Stimulated activated CD8-positive, alpha-beta memory T cell treated with anti-CD3 and anti-CD28 coated beads, Interleukin-15, amount 100 ng/mL, for 1 hour (primary cell): ENCODE data around the gene HDAC5.
"Not testable (repeated sequence)": the region's sequence is repeated elsewhere in the genome, so short reads cannot be mapped to it uniquely, and the experiment has no call there.

Source experiments
- DNase-seq: peaks from one replicate; pipeline ENCODE4 v3.0.0-alpha.2; 2020; ENCODE audit warnings: low read depth

Gene HDAC5

DNA sequence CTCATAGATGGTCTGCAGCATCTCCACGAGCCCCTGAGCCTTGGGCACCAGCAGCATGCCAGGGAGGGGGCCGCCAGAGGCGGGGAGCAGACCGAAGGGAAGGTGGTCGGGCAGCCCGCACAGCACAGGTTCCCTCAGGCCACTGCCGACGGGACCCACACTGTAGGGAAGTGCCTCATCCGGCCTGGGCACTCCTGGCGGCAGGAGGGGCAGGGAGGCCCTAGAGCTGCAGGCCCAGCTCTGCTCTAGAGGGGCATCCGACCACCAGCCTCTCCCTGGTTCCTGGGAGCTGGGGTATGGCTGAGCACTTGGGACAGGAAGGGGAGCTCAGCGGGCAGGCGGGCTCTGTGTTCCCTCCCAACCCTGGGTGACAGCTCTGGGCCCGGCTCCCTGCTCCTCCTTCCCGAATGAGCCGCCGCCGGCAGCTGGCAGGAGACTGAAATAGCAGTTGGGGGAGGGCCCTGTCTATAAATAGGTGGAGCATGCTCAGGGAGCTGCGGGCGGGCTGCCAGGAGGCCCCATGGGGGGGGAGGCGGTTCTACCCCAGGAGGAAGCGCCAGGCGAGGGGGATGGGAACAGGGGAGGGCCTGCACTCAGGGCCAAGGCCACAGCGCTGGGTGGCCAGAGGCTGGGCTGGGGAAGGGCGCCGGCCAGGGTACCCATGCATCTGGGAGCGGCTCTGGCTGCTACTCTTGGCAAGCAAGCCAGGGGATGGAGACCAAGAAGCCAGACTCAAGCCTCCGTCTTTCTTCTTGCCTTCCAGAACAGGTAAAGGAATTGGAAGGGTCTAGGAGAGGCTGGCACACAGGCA is 12.4 kb downstream of the HDAC5 start:
- DNase-seq = no peak

- DNase-seq = no peak
These were observed 13.3 kb downstream of the HDAC5 start for GRCh38 chr17:44110011-44110686.

GRCh38 chr17:44109312-44109630 is 14.2 kb downstream of the HDAC5 start:
- no peak for DNase-seq

DNA sequence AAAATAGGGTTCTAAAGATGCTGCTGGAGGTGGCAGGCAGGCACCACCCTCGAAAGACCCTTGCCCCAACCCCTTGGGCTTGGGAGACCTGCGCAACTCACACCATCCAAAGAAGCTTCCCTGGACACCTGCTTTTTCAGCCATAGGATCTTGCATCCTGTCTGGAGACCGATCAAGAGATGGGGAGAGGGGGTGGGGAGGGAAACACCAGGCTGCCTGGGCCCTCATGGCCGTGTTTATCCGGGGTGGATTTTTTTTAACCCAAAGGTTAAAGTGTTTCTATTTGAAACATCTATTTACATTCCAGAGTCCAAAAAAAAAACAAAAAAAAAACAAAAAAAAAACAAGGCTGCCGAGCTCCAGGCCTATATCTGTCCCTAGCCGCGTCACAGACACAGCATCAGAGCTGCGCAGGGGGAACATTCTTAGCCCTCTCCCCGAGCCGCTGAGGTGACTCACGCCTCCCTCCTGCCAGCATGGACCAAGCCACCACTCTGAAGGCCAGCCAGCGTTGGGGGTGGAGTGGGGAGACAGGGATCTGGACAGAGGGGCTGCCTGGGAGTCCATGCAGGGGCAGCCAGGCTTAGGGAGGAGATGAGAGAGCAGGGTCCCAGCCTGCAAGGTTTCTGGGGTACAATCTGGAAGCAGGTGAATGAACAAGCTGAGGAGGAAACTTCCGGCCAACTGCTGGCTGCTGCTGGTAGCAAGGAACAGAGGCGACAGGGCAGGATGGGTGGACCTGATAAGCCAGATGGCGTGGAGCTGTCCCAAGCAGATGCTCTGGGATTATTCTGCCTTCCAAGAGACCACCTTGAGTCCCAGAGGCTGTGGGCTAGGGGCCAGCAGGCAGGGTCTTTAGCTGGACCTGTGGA is 14.8 kb downstream of the HDAC5 start:
- no peak for DNase-seq

GRCh38 chr17:44106801-44107200 is 16.6 kb downstream of the HDAC5 start:
- no peak for DNase-seq

GRCh38 chr17:44105941-44106340 is 17.5 kb downstream of the HDAC5 start:
- DNase-seq = no peak

DNA sequence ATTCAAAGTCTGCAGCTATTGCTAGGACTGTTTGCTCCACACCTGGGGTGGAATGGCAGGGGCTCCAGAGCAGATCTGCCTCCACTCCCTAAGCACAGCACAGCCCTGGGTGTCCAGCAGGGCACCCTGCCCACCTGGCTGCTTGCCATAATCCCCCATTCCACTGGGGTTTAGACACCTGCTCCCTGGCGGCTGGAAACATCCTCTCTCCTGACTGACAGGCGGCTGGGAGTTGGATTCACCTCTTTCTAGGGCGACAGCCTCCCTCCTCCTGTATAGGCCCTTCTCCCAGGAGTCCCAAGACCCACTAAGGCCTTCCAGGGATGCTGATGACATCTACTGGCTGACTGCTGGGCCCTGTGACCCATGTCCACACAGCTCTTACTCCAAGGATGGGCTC is 18.0 kb downstream of the HDAC5 start:
- no peak for DNase-seq

- DNase-seq = no peak
These were observed 20.4 kb downstream of the HDAC5 start for GRCh38 chr17:44102849-44103622.

GRCh38 chr17:44101858-44102257 is 21.6 kb downstream of the HDAC5 start:
- DNase-seq = not testable (repeated sequence)

GRCh38 chr17:44097110-44097958 is 26.1 kb downstream of the HDAC5 start:
- DNase-seq = no peak

DNA sequence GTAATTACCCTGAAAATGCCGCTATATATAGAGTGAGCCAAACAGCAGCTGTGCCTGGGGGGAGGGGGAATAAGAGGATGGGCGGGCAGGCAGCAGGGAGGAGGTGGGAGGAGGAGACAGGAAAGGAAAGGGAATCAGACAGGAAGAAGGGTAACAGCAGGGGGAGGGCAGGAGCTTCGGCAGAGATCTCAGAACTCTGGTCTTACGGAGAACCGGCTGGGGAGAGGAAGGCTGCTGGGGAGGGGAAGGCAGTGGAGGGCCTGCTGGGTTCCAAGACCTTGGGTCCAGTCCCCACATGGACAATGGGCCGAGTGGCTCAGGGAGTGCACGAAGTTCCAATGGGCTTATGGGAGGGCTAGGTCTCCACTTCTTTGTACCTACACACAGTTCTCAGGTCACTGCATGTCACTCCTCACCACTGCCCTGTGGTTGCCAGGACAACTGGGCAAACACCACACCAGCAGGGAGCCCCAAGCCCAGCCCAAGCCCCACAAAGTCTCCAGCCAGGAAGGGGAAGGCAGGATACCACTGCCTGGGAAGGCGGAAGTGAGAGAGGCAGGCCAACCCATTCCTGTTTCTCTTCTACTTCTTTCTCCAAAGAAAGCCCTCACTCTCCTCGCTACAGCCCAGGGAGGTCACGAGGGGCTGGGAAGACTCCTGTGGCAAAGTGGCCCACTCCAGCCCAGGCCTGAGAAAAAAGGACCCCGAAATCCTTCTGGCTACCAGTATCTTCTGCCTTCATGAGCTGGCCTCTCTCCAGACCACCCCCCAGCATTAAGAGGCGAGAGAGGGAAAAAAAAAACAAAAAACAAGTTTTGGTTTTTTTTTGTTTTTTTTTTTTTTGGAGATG is 27.6 kb downstream of the HDAC5 start:
- no peak for DNase-seq

GRCh38 chr17:44095388-44095646 is 28.1 kb downstream of the HDAC5 start:
- no peak for DNase-seq

DNA sequence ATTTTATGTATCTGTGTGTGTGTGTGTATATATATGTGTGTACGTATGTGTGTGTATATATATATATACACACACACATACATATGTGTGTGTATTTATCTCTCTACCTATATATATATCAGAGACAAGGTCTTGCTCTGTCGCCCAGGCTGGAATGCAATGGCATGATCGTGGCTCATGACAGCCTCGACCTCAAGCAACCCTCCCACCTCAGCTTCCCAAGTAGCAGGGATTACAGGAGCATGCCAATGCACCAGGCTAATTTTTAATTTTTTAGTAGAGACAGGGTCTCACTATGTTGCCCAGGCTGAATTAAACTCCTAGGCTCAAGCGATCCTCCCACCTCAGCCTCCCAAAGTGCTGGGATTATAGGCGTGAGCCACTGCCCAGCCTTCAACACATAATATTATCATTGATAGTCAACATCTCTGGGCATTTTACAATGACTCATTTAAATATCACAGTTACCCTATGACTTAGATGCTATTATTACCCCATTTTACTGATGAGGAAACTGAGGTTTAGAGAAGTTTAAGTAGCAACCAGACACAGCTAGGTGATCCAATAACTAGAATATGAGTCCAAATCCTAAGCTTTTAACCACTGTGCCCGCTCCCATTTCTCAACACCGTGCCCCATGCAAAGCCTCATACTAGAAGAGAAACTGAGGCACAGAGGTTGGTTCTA is 28.6 kb downstream of the HDAC5 start:
- DNase-seq = no peak

DNA sequence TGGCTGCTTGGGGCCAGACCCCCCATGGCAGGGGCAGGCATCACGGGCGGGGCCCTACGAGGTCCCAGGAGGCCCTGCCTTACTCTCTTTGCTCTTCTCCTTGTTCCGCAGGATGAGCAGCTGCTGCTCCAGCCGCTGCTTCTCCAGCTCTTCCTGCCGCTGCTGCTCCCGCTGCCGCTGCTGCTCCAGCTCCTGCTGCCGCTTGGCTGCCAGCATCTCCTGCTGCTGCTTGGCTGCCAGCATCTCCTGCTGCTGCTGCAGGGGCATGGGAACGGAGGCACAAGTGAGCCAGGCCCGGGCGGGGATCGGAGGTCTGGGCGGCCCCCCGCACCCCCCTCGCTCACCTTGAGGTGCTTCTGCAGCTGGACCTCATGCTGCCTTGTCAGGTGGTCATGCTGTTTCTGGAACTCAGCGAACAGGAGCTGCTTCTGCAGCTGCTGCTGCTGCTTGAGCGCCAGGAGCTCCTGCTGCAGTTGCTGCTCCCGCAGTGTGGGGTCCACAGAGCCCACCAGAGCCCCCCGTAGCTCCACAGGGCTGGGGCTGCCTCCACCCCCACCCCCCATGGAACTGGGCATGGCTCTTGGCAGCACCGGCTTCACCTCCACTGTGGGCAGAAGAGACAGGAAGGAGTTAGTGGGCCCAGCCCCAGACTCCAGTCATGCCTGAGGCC is 30.1 kb downstream of the HDAC5 start:
- DNase-seq = no peak

DNA sequence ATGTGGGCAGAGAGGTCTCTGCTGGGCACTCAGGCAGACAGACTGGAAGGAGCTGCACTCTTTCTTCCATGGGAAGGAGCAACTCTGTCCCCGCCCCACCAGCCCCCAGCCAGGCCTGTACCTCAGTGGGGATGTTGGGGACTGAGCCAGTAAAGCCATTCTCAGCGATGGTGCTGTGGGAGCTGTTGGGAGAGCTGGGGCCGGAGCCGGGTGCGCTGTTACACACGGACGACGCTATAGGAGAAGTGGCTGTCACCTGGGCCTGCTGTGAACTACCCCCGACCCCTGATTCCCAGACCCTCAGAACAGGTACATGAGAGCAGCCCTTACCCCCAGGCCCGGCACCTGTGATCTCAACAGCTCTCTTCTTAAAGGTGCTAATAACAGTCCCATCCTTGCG is 31.4 kb downstream of the HDAC5 start:
- no peak for DNase-seq

- DNase-seq = no peak
These were observed 32.0 kb downstream of the HDAC5 start for GRCh38 chr17:44091200-44091997.

- DNase-seq = no peak
These were observed 35.2 kb downstream of the HDAC5 start for GRCh38 chr17:44088254-44088653.

DNA sequence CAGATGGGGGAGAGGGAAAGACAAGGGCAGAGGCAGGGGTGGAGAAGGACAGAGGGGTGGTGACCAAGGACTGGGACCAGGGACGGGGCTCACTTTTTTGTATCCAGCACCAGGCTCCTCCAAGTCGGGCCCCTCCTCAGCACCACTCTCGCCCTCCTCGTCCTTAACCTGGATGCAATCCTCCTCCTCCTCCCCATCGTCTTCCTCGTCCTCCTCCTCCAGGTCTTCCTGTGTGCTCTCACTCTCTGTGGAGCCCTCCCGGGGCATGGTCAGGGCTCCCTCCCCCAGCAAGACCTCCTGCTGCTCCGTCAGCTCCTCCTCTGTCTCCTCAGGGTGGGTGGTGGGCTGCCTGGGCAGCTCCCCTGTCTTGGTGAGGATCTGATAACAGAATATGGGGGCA is 36.1 kb downstream of the HDAC5 start:
- DNase-seq = no peak
